Neural cell (in vitro differentiated cells): ENCODE results near the gene POLR1A. TPM values are rescaled to one million over a fixed set of nuclear protein-coding genes. Genes with fewer than 3 reads are reported as not detected.

Experiments
- H2AFZ ChIP-seq: fragments of 200-600, 300-800 bp; sonication (generic), shearing (Covaris generic); 2 replicates; pipeline ENCODE4 v1.6.0; 2014; ENCODE audit warnings: low read depth, mild to moderate bottlenecking, antibody characterized with exemption, low read length, moderate library complexity
- H3F3A ChIP-seq: fragments of 200-600 bp; shearing (Covaris generic); 2 replicates; pipeline ENCODE4 v1.6.1; 2016; ENCODE audit warnings: mild to moderate bottlenecking, moderate library complexity, mixed read lengths, antibody characterized with exemption, low read length; ENCODE audit not compliant: insufficient read depth, poor library complexity, severe bottlenecking
- H3K27ac ChIP-seq: fragments of 200-600, 300-800 bp; sonication (generic), shearing (Covaris generic); 2 replicates; pipeline ENCODE4 v1.5.1; 2014; ENCODE audit warnings: mild to moderate bottlenecking, low read length, moderate library complexity
- H3K27me3 ChIP-seq: fragments of 300-800, 200-600 bp; sonication (generic), shearing (Covaris generic); 2 replicates; pipeline ENCODE4 v1.6.0; 2014; ENCODE audit warnings: mild to moderate bottlenecking, low read depth, low read length, moderate library complexity; ENCODE audit not compliant: insufficient read depth
- H3K36me3 ChIP-seq: fragments of 300-800, 200-600 bp; sonication (generic), shearing (Covaris generic); 2 replicates; pipeline ENCODE4 v1.5.1; 2014; ENCODE audit warnings: mild to moderate bottlenecking, antibody characterized with exemption, low read length, moderate library complexity; ENCODE audit not compliant: insufficient read depth
- H3K4me2 ChIP-seq: fragments of 300-800, 200-600 bp; sonication (generic), shearing (Covaris generic); 2 replicates; pipeline ENCODE4 v1.6.0; 2014; ENCODE audit warnings: mild to moderate bottlenecking, low read length
- H3K4me3 ChIP-seq: fragments of 300-800, 200-600 bp; sonication (generic), shearing (Covaris generic); 2 replicates; pipeline ENCODE4 v1.5.1; 2014; ENCODE audit warnings: mild to moderate bottlenecking, low read length, moderate library complexity
- H3K79me2 ChIP-seq: fragments of 200-600 bp; shearing (Covaris generic); replicated peaks from 2 replicates; pipeline ENCODE4 v1.6.0; 2014; ENCODE audit warnings: mild to moderate bottlenecking, low read length, moderate library complexity; ENCODE audit not compliant: insufficient read depth
- H3K9ac ChIP-seq: fragments of 300-800, 200-600 bp; sonication (generic), shearing (Covaris generic); 2 replicates; pipeline ENCODE4 v1.6.1; 2016; ENCODE audit warnings: mild to moderate bottlenecking, low read length, mixed read lengths
- H3K9me2 ChIP-seq: fragments of 200-600 bp; shearing (Covaris generic); 2 replicates; pipeline ENCODE4 v1.6.1; 2016; ENCODE audit warnings: mild to moderate bottlenecking, low read length, mixed read lengths; ENCODE audit not compliant: insufficient read depth
- H3K9me3 ChIP-seq: fragments of 200-600, 300-800 bp; sonication (generic), shearing (Covaris generic); 2 replicates; pipeline ENCODE4 v1.6.1; 2016; ENCODE audit warnings: mild to moderate bottlenecking, mixed run types, low read length, moderate library complexity, mixed read lengths
- H4K20me1 ChIP-seq: fragments of 200-600 bp; shearing (Covaris generic); 2 replicates; pipeline ENCODE4 v1.6.1; 2016; ENCODE audit warnings: mild to moderate bottlenecking, mixed run types; ENCODE audit not compliant: insufficient read depth
- CTCF ChIP-seq: fragments of 450-650 bp; IDR thresholded peaks from 2 replicates; pipeline ENCODE4 v1.5.1; 2014; ENCODE audit warnings: antibody characterized with exemption, mild to moderate bottlenecking, moderate library complexity; ENCODE audit not compliant: poor library complexity, severe bottlenecking
- EP300 ChIP-seq: fragments of 450-650 bp; conservative IDR thresholded peaks from 2 replicates; pipeline ENCODE4 v1.6.1; 2014; ENCODE audit warnings: antibody characterized with exemption, mild to moderate bottlenecking, moderate library complexity; ENCODE audit not compliant: poor library complexity, severe bottlenecking
- EZH2 ChIP-seq: fragments of 200-600, 300-800 bp; shearing (Covaris generic), sonication (generic); IDR thresholded peaks from 2 replicates; pipeline ENCODE4 v1.6.1; 2014; ENCODE audit warnings: antibody characterized with exemption, low read length, borderline replicate concordance, mild to moderate bottlenecking; ENCODE audit not compliant: insufficient read depth, poor library complexity, severe bottlenecking
- MXI1 ChIP-seq: fragments of 450-650 bp; conservative IDR thresholded peaks from 2 replicates; pipeline ENCODE4 v1.6.1; 2014; ENCODE audit warnings: antibody characterized with exemption, mild to moderate bottlenecking; ENCODE audit not compliant: poor library complexity, severe bottlenecking
- POLR2AphosphoS5 ChIP-seq: IDR thresholded peaks from 2 replicates; pipeline ENCODE4 v1.6.1; 2012
- RAD21 ChIP-seq: fragments of 450-650 bp; conservative IDR thresholded peaks from 2 replicates; pipeline ENCODE4 v1.6.1; 2014; ENCODE audit warnings: antibody characterized with exemption, mild to moderate bottlenecking, moderate library complexity
- REST ChIP-seq: IDR thresholded peaks from 2 replicates; pipeline ENCODE4 v1.6.1; 2012; ENCODE audit warnings: borderline replicate concordance
- SMC3 ChIP-seq: fragments of 450-650 bp; conservative IDR thresholded peaks from 2 replicates; pipeline ENCODE4 v1.6.1; 2014; ENCODE audit warnings: antibody characterized with exemption, mild to moderate bottlenecking, moderate library complexity; ENCODE audit not compliant: poor library complexity
- TAF1 ChIP-seq: IDR thresholded peaks from 2 replicates; pipeline ENCODE4 v1.6.1; 2012; ENCODE audit warnings: low read depth
- polyA plus RNA-seq: library from polyadenylated mRNA; depleted of rRNA; stranded (reverse); fragments of >200 nt; gene quantifications from 2 replicates; pipeline ENCODE4 v1.2.3, GENCODE V29; 2014

The POLR1A gene
- polyA plus RNA-seq, 1 donor from 2014 or later: 5.4 TPM

GRCh38 chr2:86015699-86016098 lies 90.0 kb downstream of the POLR1A start:
- H4K20me1 ChIP-seq: no peaks in the 10 kb centered on the region
- H3K4me3 ChIP-seq: no peak overlapping the region
- no peaks in the 10 kb centered on the region for H3K79me2 ChIP-seq
- H3K4me2 ChIP-seq: no peak overlapping the region
- H3K36me3 ChIP-seq: no peaks in the 10 kb centered on the region
- H3K9ac ChIP-seq: no peak overlapping the region
- no peak overlapping the region for H2AFZ ChIP-seq
- H3K9me2 ChIP-seq: no peaks in the 10 kb centered on the region
- H3K27me3 ChIP-seq: no peaks in the 10 kb centered on the region
- no peaks in the 10 kb centered on the region for H3F3A ChIP-seq
- peaks cover 11% of the 10 kb centered on the region for H3K9me3 ChIP-seq
- TF ChIP-seq REST: no peak
- TF ChIP-seq EP300: no peak
- TF ChIP-seq RAD21: no peak
- TF ChIP-seq EZH2: no peak
- H3K27ac ChIP-seq: no peak overlapping the region

GRCh38 chr2:86015006-86015405 lies 90.7 kb downstream of the POLR1A start:
- Histone ChIP-seq H3K4me2 (no peak overlapping the region), H3K9me2 (no peaks in the 10 kb centered on the region), H3F3A (no peaks in the 10 kb centered on the region), H3K9me3 (peaks cover 11% of the 10 kb centered on the region), H3K36me3 (no peaks in the 10 kb centered on the region), H3K79me2 (no peaks in the 10 kb centered on the region), H2AFZ (no peak overlapping the region), H3K9ac (no peak overlapping the region), H4K20me1 (no peaks in the 10 kb centered on the region), H3K27ac (no peak overlapping the region), H3K27me3 (no peaks in the 10 kb centered on the region), H3K4me3 (no peak overlapping the region)
- TF ChIP-seq TAF1: no peak
- no peak for TF ChIP-seq SMC3
- TF ChIP-seq MXI1: no peak
- no peak for TF ChIP-seq RAD21
- TF ChIP-seq EZH2: no peak
- no peak for TF ChIP-seq CTCF
- TF ChIP-seq POLR2AphosphoS5: no peak

DNA sequence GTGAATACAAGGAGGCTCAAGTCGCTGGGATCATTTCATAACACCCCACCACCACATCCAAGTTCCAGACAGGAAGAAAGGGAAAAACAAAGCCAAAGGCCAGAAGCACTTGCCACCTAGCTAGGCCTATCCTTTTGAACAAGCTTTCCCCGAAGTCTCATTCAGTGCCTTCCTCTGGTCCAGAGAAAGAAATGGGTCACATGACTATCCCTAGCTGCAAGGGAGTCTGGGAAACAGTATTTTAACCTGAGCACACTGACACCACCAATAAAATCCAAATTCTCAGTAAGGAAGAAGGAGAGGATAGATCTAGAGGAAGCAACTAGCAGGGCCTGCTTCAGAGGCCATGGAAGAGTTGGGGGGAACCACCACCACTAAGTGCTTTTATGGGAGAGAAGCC lies 91.2 kb downstream of the POLR1A start:
- no peak overlapping the region for H3K27ac ChIP-seq
- H3K9me2 ChIP-seq: no peaks in the 10 kb centered on the region
- H2AFZ ChIP-seq: no peak overlapping the region
- H4K20me1 ChIP-seq: no peaks in the 10 kb centered on the region
- H3K27me3 ChIP-seq: no peaks in the 10 kb centered on the region
- H3K9ac ChIP-seq: no peak overlapping the region
- no peaks in the 10 kb centered on the region for H3K79me2 ChIP-seq
- H3K36me3 ChIP-seq: no peaks in the 10 kb centered on the region
- no peak overlapping the region for H3K4me2 ChIP-seq
- H3K4me3 ChIP-seq: no peak overlapping the region
- H3K9me3 ChIP-seq: peaks cover 11% of the 10 kb centered on the region
- no peak for TF ChIP-seq CTCF
- TF ChIP-seq REST: no peak
- TF ChIP-seq MXI1: no peak
- no peak for TF ChIP-seq SMC3
- TF ChIP-seq EZH2: no peak
- no peak for TF ChIP-seq EP300
- no peaks in the 10 kb centered on the region for H3F3A ChIP-seq
